Fibroblast of the conjunctiva (primary cell): Measurements from ENCODE around the gene MAPK4.
"Not testable (repeated sequence)": the region's sequence is repeated elsewhere in the genome, so short reads cannot be mapped to it uniquely, and the experiment has no call there.

Source experiments
- DNase-seq: peaks from one replicate; pipeline ENCODE4 v3.0.0-alpha.2; 2010; ENCODE audit warnings: low read depth

Gene MAPK4

DNA sequence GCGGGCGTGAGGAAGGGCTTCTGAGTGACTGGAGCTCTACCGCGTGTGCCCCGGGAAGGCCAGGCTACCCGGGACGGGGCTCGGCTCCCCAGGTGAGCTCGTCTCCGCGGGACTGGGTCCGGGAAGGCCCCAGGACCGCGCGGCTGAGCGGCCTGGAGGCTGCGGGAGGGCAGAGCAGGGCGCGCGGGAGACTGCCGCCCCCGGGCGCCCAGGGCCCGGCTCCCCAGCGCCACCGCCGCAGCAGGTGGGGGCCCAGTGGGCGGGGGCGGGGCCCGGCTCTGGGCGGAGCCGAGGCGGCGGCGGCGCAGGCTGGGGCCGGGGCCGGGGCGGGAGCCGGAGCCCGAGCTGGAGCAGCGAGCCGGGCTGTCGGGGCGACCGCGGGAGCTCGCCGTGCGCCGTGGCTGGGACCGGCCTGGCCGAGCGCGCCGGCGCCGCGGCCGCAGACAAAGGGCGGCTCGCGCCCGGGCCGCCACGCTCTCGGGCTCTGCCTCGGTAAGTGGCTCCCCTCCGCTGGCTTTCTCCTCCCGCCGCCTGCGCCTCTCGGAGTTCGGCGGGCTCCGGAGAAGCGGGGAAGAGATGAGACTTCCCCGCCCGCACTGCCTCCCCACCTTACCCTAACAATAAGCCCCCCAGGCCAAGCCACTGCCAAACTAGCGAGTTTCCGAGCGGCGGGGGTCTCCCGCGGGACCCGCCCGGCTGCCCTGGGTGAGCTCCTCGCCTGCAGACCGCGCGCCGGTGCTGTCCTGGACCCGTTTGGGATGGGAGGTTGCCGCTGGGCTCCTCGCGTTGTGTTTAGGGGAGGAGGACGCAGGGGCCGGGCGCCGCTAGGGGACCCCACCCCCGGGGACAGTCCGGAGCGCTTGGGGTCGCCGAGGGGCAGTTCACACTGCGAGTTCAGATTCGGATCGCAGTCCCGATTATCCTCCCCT is at the start of gene MAPK4:
Gene MAPK4 (plus strand): TSS at position 336 of the 929 bp plus-strand sequence. CDS start 103,872 bp downstream, outside the sequence.
- DNase-seq, result no peak

DNA sequence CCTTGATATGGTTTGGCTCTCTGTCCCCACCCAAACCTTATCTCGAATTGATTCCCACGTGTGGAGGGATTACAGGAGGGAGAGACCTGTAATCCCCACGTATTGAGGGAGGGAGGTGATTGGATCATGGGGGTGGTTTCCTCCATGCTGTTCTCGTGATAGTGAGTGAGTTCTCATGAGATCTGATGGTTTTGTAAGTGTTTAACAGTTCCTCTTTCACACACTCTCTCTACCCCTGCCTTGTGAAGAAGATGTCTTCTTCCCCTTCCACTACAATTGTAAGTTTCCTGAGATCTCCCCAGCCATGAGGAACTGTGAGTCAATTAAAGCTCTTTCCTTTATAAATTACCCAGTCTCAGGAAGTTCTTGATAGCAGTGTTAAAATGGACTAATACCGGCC is 42.6 kb upstream of the MAPK4 start:
- not testable (repeated sequence) for DNase-seq

DNA sequence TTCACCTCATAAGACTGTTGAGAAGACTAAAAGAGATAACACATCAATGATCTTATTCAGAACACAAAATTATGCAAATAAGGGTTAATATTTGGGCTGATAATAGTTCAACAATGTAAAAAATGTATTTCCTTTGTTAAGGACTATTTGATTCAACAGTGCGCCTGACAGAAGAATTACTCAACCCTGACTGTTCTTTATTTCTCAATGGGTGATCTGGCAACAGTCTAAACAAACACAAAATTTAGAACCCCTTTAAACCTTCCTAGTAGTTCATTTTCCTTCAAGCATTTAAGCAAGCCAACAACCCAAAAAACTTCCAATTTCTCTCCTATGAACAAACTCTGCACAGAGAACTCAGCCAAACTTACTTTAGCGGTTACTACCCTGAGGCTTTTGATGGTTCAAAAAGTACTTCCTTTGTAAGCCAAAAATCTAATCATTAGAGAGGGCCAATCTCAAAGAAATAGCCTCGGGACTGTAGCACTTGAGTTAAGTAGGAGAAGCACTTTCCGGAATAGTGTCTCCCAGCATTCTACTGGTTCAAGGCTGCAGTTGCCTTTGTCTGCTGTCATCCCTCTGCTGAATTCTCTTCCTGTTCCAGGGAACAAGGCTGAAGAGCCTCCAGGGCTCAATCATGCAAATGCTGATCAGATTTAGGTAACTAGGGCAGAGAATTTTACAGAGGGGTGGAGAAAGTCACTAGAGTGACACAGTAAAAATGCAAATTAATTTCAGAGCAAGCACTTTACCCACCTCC is 40.9 kb upstream of the MAPK4 start:
- no peak for DNase-seq

DNA sequence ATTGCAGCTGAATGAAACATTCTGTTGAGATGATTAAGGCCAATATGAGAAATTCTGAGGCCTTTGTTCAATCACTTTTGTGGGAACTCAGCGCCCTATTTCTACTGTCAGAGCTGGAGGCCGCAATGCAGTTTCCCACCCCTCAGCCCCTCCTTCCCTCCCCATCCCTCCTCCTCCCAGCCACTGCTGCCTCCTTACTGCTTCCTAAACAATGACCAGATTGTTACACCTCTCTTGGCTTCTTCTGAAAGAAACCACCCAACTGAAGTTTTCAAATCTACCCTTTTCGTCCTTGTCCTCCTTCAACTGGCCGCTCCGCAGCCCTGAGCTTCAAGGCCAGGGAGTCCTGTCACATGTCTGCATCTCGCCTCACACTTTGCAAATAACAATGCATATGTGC is 36.7 kb upstream of the MAPK4 start:
- DNase-seq, result no peak

DNA sequence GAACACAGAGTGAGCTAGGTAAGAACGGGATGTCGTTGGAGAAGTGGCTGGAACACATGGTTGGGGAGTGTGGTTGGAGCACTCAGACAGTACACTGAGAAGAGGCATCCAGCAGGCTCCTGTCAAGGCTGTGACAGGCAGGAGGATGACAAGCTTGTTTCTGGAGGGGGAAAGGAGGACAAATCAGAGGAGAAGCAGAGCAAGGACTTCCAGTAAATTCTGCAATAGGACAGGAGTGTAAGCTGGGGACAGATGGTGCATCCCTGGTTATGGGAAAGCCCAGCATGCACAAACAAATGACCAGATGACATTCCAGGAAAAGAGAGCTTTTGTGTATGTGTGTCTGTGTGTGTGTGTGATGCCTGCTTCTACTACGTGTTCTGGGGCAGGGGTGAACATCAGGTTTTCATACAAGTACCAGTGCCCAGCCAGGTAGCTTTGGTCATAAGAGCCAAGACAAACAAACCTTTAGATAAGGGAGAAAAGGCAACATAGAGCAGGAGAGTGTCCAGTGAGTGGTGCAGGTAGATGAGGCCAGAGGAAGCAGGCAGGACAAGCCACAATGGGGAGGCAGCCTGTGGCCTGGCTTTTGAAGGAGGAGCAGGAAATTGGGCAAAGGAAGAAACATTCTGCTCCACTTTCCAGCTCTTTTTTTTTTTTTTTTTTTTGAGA is 32.1 kb upstream of the MAPK4 start:
- no peak for DNase-seq

DNA sequence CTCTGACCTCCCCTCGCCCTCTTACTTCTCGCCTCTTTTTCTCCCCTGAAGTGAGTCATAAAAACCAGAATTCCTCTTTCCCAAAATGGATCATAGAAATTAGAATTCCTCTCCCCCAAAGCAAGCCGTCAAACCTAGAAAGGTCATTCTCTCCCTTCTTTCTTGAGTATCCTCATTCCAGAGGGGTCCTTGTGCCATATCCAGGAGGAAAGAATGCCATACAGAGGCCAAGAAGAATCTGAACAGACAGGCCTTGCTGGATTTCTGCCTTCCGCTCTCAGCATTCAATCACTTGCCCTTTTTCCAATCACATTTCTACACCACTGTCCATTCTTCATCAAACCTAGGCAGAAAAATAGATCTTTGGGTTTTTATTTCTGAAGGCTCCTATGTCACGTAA is 31.1 kb upstream of the MAPK4 start:
- DNase-seq, result no peak

DNA sequence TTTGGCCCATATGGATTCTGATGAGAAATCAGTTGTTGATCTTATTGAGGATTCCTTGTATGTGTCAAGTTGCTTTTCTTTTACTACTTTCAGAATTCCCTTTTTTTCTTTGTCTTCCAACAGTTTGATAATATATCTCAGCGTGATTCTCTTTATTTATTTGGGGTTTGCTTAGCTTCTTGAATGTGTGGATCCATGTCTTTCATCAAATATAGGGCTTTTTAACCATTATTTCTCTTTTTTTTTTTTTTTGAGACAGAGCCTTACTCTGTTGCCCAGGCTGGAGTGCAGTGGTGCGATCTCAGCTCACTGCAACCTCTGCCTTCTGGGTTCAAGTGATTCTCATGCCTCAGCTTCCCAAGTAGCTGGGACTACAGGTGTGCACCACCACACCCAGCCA is 26.1 kb upstream of the MAPK4 start:
- not testable (repeated sequence) for DNase-seq

DNA sequence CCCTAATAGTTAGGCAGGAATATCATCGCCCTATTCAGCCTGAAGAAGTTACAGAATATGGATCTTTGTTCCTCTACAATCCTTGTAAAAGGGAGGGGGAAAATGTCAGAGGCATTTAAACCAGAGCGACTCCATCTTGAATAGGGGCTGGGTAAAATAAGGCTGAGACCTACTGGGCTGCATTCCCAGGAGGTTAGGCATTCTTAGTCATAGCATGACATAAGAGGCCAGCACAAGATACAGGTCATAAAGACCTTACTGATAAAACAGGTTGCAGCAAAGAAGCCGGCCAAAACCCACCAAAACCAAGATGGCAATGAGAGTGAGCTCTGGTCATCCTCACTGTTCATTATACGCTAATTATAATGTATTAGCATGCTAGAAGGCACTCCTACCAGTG is 15.4 kb upstream of the MAPK4 start:
- DNase-seq, result not testable (repeated sequence)

DNA sequence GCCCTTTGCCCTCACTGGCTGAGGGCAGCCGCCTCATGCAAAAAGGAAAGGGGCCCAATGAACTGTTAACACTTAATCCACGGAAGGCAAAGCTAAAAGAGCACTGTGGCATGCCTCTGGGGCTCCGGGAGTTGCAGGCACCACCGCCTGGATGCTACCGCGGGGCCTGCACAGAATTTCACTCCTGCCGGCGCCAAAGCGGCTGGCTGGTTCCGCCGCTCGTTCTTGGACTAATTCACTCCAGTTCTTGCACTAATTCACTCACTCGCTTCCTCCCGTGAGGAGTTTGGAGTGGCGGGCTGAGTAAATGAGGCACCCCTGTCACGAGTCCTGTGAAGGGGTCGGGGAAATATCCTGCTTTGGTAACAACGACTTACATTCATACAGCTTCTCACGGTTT is 14.0 kb upstream of the MAPK4 start:
- DNase-seq, result no peak

DNA sequence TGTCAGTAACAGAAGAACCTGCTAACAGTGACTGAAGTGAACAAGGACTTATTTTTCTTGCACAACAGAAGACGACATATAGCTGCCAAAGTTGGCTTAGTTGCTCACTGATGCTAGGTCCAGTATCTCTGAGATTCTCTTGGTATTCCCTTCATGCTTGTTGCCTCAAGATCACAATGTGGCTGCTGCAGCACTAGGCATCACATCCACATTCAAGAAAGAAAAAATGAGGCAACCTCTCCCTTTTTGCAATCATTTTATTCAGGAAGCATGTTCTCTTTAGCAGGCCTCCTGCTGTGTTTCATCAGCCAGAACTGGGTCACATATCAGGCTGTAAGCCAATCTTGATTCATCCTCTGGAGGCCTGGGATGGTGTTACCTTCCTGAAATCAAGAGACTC is 11.7 kb upstream of the MAPK4 start:
- no peak for DNase-seq

DNA sequence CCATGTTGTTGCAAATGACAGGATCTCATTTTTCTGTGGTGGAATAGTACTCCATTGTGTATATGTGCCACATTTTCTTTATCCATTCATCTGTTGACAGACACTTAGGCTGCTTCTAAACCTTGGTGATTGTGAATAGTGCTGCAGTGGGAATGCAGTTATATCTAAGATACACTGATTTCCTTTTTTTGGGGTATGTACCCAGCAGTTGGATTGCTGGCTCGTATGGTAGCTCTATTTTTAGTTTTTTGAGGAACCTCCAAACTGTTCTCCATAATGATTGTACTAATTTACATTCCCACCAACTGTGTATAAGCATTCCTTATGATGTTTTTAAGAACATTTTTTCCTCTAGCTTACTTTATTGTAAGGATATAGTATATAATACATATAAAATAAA is 8.2 kb upstream of the MAPK4 start:
- not testable (repeated sequence) for DNase-seq

DNA sequence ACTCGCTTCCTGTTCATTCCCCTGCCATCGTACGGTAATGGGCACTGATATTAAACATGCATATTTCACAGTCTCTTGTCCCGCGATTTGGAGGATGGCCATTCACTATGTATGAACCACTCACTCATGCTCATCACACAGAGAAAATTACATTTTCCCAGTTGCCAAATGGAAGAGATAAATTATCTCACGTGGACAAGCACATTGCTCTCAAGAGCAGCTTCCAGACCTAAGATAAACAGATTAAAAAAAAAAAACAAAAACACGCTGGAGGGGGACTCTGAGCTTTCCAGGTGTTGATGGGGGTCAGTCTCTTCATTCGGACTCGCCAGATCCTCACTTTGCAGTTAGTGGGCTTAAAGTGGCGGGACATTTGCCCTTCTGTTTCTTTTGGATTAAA is 1.7 kb upstream of the MAPK4 start:
- DNase-seq, result no peak

DNA sequence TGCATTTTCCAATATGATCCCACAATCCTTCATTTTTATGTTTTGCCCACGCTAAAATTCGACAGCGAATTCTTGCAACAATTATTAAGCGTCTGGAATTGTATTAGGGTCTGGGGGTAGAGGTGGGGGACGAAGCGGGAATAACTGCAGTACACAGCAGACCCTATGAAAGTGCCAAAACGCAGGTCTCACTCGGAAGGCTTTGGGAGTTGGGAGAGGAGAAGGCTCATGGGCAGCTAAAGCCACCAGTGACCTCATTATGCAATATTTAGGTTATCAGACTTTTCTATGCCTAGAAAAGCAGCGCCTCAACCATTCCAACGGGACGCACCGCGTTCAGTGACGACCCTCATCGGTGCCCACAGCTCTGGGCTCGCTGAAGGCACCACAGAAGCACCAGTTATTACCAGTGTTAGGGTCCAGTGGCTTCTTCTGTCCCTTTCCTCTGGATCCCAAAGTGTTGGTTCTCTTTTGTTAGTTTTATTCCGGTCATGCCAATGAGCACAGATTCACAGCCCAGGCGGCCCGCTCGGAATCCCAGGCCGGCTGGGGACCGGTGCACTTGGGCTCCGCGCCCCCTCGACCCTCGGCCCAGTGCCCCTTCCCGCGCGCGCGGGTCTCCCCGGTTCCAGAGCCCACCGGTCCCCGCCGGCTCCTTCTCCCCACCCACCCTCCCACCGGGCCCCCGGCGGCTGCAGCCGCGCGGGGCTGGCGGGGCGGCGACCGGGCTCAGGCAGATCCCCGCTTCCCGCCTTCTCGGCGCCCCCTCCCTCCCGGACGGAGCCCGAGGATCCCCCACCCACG is 737 bp upstream of the MAPK4 start:
- no peak for DNase-seq

DNA sequence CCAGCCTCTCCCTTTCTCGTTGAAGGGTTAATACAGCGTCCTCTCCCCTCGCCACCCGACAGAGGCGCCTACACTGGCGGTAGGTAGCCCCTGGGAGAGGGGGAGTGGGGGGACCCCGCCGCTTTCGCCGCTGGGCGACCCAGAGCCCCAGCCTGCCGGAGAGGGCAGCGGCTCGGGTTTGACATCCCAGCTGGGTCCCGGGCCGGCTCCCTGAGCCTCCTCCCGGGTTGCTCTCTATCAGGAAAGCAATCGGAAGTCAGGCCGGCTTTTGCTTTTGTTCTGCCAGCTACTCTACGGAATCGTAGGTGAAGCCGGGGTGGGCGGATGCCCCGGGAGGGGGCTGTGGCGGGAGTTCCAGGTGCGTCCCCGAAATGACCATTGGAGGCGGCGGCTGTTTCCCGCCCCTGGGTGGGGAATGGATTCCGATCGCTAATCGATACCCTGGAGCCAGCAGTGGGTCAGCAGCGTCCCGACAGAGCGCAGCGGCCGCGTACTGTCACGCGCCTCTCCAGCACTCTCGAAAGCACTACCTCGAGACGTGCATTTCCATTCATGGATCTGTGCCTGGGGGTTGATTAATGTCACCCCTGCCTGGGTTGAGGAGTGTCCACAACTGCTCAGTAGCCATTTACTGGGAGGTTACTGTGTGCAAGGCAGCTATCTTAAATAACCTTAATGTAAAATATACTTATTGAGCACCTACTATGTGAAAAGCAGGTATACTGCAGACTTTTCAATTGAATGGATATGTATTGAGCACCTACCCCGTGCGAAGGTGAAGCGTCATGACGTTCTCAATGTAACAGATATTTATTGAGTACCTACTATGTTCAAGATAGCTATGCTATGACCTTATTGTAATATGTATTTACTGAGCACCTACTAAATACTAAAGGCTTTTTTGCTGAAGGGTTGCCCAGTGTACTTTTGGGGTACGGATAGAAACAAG is 1.1 kb downstream of the MAPK4 start:
- no peak for DNase-seq

DNA sequence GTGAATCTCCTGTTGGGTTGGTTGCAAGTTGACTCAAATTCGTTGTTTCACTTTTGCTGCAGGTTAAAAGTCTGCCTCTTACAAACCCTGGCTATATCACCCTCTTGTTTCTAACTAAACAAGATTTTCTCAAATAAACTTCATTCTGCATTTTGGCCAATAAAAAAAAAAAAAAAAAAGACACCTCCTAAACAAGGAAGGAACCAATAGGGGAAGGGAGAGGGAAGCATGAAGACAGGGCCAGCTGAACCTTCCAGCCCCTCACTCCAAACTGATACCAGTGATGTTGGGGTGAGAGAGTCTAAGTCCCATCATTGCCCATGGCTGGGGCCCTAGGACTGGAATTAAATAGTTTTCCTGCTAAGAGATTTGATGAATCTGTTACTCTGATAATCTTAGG is 2.4 kb downstream of the MAPK4 start:
- DNase-seq, result not testable (repeated sequence)

DNA sequence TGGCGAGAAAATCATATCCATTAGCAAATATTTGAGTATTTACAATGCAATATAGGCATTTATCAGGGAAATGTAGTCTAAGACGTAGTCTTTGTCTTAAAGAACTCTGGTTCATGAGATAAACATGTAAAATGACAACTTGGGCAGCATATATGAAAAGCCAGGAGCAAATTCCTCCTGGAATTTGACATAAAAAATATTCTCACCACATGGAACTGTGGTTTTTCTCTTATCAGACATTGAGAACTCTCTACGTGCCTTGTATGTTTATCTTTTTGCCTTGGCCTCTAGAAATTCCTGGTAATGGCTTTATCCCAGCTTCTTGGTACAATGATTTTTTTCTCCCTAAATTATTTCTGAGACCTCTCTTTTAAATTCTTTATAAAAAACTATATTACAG is 2.8 kb downstream of the MAPK4 start:
- DNase-seq, result no peak

DNA sequence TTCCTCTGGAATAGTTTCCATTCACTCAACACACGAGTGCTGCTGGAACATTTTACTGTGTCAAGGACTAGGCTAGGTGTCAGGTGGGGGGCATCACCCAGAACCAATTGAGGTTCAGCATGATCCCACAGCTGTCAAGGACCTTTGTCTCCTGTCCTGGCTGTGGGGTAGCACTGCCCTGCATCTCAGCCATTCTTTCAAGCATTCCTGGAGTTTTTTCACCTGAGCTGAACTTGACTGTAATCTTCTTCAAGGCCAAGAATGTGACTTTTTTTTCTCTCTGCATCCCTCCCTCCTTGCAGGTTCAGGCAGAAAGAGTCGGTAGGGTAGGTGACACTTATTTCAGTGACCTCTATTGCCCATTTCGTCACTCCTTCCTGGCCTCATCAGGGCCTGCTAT is 3.5 kb downstream of the MAPK4 start:
- no peak for DNase-seq

DNA sequence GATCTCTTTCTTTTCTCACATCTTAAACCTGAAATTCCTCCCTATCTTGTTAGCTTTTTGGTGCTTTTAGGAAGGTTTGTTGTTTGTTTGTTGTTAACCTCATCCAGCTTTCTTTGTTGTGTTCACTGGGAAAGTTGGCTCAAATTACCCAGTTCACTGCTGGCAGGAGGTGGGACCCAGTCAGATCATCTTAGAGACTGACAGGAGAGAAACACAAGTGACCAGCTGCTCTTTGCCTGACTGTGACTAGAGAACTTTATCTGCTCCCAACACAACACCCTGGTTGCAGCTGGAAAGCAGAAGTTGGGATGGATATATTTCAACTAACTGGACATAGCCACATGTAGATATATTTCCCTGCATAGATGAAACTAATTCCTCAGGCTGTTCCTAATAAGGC is 10.0 kb downstream of the MAPK4 start:
- DNase-seq, result no peak

DNA sequence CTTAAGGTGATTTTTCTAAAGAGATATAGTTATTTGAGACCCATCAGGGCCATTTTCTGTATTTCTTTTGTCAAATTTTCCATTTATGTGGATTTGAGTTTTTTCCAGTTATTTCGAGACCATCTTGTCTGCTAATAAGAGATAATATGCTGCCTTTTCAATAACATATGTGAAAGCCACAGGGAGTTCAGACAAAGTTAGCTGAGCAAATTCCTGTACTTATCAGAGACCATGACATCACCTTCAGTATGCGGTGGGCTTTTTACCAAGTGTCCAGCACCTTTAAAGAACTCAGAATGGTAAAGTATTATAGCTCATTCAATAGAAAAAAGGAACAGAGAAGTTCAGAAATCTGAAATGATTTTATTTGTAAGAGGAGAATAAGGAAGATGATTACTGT is 11.7 kb downstream of the MAPK4 start:
- DNase-seq, result no peak

DNA sequence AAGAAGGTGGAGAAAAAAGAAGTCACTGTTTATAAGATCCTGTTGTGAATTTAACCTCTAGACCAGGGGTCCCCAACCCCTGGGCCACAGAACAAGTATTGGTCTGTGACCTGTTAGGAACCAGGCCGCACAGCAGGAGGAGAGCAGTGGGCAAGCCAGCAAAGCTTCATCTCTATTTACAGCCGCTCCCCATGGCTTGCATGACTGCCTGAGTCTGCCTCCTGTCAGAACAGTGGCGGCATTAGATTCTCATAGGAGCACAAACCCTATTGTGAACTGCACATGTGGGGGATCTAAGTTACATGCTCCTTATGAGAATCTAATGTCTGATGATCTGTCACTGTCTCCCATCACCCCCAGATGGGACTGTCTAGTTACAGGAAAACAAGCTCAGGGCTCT is 13.3 kb downstream of the MAPK4 start:
- not testable (repeated sequence) for DNase-seq

DNA sequence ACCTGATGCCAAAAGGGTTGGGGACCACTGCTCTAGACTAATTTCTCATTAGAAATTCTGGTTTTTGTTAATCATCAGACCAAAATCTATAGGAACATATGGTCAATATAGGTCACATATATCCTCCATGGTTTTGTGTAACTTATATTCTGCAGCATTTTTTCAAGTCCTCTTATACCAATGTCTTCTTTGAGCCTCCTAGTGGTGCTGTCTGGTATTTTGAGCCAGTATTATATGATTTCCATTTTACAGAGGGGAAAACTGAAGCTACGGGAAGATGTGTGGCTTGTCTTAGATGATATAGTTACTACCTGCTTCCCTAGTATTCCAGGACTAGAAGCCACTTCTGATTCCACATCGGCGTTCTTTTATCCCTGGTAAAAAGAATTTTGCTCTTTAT is 13.8 kb downstream of the MAPK4 start:
- DNase-seq, result no peak
